OCI-LY3 (cell line): ENCODE measurements around the gene CHMP6.

ENCODE experiments used
- EZH2phosphoT487 ChIP-seq: fragments of 200-600 bp; shearing (Covaris generic); IDR thresholded peaks from 2 replicates; pipeline ENCODE4 v1.6.1; 2018; ENCODE audit warnings: antibody characterized with exemption, mixed run types, low read depth
- TF ChIP-seq, protein P1 (sequence below): fragments of 200-600, 300-600 bp; sonication (generic); IDR thresholded peaks from 2 replicates; pipeline ENCODE4 v1.5.1; 2014; ENCODE audit warnings: antibody characterized with exemption, low read length, low read depth

DNA sequence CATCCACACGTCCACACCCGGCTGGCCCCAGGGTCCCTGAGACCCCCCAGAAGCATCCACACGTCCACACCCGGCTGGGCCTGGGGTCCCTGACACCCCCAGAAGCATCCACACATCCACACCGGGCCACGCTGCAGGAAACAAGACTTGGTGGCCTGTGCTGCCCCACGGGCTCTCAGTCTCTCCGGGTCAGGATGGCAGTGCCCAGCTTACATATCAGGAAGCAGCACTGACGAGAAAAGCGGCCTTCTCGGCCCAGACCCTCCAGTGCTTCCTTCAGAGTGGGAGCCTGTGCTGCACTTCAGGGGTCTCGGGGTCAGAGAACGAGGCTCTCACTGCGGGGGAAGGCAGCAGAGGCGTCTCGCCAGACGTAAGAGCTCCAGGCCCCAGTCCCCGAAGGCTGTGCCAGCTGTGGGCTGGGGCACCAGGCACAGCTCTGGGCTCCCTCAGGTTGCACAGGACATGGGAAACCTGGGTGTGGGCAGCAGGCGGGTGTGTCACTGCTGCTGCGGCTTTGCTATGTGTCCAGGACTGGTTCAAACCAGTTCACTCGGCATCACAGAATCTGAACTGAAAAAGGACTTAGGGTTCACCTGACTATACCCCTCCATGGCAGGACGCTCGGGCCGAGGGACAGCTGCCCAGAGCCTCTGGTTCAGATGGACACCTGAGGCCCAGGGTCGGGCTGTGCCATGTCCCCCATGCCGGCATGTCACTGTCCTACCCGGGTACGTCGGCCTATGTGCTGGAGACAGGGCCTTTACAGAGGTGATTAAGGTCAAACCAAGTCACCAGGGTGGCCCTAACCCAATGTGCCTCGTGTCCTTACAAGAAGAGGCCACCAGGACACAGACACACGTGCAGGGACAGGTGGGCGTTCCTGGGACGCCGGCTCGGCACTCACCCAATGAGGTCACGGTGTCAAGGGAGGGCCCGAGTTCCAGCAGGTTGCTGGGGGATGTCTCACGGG is 40.2 kb upstream of the CHMP6 start:
- TF ChIP-seq, protein P1, sequence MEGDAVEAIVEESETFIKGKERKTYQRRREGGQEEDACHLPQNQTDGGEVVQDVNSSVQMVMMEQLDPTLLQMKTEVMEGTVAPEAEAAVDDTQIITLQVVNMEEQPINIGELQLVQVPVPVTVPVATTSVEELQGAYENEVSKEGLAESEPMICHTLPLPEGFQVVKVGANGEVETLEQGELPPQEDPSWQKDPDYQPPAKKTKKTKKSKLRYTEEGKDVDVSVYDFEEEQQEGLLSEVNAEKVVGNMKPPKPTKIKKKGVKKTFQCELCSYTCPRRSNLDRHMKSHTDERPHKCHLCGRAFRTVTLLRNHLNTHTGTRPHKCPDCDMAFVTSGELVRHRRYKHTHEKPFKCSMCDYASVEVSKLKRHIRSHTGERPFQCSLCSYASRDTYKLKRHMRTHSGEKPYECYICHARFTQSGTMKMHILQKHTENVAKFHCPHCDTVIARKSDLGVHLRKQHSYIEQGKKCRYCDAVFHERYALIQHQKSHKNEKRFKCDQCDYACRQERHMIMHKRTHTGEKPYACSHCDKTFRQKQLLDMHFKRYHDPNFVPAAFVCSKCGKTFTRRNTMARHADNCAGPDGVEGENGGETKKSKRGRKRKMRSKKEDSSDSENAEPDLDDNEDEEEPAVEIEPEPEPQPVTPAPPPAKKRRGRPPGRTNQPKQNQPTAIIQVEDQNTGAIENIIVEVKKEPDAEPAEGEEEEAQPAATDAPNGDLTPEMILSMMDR: no peak
- no peak for TF ChIP-seq EZH2phosphoT487
